Right atrium auricular region (tissue), 2 donors: Measurements from ENCODE around the gene MED27. TPM values are rescaled to one million over a fixed set of nuclear protein-coding genes. Genes with fewer than 3 reads are reported as not detected.
A peak's percentile ranks its signal among the peaks of the same experiment; 100 is the strongest.

Experiments used
- DNase-seq: peaks from one replicate; pipeline ENCODE4 v3.0.0-alpha.2; 2019; ENCODE audit warnings: low spot score
- H3K27ac ChIP-seq, 2 donors: fragments of 200-600 bp; sonication (generic); 1 replicate in 1 of 2; 2 replicates in 1 of 2; pipeline ENCODE4 v1.5.1; 2016 to 2019
- H3K27me3 ChIP-seq, 2 donors: fragments of 200-600 bp; sonication (generic); one replicate each; pipeline versions ENCODE4 v1.5.1 to v1.6.0; 2017 to 2019
- H3K36me3 ChIP-seq: fragments of 200-600 bp; sonication (generic); one replicate; pipeline ENCODE4 v1.5.1; 2016
- H3K4me1 ChIP-seq, 2 donors: fragments of 200-600 bp; sonication (generic); one replicate each; pipeline versions ENCODE4 v1.5.1 to v1.6.0; 2017 to 2019
- H3K4me3 ChIP-seq, 2 donors: fragments of 200-600 bp; sonication (generic); 1 replicate in 1 of 2; 2 replicates in 1 of 2; pipeline ENCODE4 v1.5.1; 2017 to 2019; ENCODE audit warnings: mild to moderate bottlenecking in 1 of 2, moderate library complexity in 1 of 2
- H3K9me3 ChIP-seq, 2 donors: fragments of 200-600 bp; sonication (generic); one replicate each; pipeline ENCODE4 v1.5.1; 2019
- total RNA-seq, 2 donors: library from RNA; depleted of rRNA; stranded (reverse); fragments of >200 nt; gene quantifications; one replicate each; pipeline ENCODE4 v1.1.0, GENCODE V29; 2016
- TF ChIP-seq, protein P1 (sequence below), 2 donors: fragments of 200-600 bp; sonication (generic); IDR thresholded peaks; one replicate each; pipeline ENCODE4 v1.5.1; 2019; ENCODE audit warnings: antibody characterized with exemption in 2 of 2

Gene MED27
- total RNA-seq, 2 donors from 2014 or later = 12.5 to 15.3 TPM

DNA sequence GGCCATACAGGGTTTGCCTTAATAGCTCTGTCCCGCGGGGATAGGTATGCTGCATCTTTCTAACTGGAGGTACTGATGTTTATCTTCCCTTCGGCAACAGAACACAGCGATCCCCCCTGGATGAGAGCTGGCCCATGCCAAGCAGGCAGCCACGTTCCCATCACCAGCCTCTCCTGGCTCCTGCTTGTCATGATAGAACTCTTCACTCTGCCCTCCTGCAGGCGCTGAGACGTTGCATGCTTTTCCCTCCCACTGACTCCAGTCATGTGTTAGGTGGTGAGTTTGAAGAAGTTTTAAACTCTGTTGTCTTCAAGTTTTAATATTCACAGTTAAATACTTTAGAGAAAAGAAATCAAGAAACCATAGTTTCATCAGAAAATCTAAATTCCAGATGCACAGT lies 60.0 kb downstream of the MED27 start:
- H3K36me3 ChIP-seq = no peaks in the 10 kb centered on the region

DNA sequence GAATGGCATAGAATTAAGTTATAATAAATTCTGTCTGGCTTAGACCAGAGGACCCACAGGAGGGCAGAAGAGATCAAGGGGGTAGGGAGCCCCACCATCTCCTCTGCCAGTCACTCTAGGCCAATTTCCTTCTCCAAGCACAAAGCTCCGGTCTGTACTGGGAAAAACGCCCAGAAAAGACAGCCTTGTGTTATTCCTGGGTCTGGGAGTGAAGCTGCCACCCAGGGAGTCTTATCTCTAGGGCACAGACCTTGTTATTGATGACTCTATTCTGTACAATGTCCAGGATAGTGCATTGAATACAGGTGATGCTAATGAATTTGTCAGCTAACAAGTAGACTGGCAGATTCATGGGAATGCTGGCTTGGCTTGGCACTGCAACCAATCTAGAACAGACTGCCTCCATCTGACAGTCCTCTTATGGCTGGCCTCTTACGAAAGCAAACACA lies 60.7 kb downstream of the MED27 start:
- peaks cover 0 to 22% of the 10 kb centered on the region in 2 donors for H3K4me1 ChIP-seq
- no peaks in the 10 kb centered on the region for H3K9me3 ChIP-seq
- no peaks in the 10 kb centered on the region for H3K27me3 ChIP-seq
- DNase-seq = no peak
- TF ChIP-seq, protein P1, sequence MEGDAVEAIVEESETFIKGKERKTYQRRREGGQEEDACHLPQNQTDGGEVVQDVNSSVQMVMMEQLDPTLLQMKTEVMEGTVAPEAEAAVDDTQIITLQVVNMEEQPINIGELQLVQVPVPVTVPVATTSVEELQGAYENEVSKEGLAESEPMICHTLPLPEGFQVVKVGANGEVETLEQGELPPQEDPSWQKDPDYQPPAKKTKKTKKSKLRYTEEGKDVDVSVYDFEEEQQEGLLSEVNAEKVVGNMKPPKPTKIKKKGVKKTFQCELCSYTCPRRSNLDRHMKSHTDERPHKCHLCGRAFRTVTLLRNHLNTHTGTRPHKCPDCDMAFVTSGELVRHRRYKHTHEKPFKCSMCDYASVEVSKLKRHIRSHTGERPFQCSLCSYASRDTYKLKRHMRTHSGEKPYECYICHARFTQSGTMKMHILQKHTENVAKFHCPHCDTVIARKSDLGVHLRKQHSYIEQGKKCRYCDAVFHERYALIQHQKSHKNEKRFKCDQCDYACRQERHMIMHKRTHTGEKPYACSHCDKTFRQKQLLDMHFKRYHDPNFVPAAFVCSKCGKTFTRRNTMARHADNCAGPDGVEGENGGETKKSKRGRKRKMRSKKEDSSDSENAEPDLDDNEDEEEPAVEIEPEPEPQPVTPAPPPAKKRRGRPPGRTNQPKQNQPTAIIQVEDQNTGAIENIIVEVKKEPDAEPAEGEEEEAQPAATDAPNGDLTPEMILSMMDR (IDR thresholded peaks at IDR 0.05) = no peak
- no peaks in the 10 kb centered on the region for H3K36me3 ChIP-seq
- no peak overlapping the region for H3K27ac ChIP-seq
- no peak overlapping the region for H3K4me3 ChIP-seq

More for the DNA sequence above, 60.0 kb downstream of the MED27 start:
- H3K27ac ChIP-seq = no peak overlapping the region
- TF ChIP-seq, protein P1 (IDR thresholded peaks at IDR 0.05) = no peak
- H3K4me1 ChIP-seq = peaks cover 0 to 21% of the 10 kb centered on the region in 2 donors
- no peaks in the 10 kb centered on the region for H3K27me3 ChIP-seq
- DNase-seq = no peak
- no peak overlapping the region for H3K4me3 ChIP-seq
- H3K9me3 ChIP-seq = no peaks in the 10 kb centered on the region

DNA sequence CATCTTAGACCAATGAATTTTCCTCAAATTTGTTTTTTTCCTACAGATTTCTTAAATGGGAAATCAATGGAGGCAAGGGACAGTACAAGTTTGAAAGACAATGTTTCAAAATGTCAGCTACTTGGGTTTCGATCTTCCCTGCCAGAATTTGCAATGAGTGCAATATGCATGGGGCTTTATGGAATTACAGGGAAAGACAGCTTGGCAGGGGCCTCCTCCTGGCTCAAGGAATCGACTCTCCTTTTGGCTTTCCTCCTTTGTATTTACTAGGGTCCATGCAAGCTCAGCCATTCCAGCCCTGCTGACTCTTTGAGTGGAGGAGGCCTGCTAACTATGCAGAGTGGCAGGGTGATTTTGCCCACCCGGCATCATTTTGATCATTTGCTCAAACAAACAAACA lies 63.2 kb downstream of the MED27 start:
- Histone ChIP-seq H3K4me3 (no peak overlapping the region), H3K27ac (no peak overlapping the region), H3K36me3 (no peaks in the 10 kb centered on the region), H3K9me3 (no peaks in the 10 kb centered on the region), H3K27me3 (no peaks in the 10 kb centered on the region), H3K4me1 (peaks cover 0 to 26% of the 10 kb centered on the region in 2 donors)
- DNase-seq = no peak
- TF ChIP-seq, protein P1 (IDR thresholded peaks at IDR 0.05) = no peak

DNA sequence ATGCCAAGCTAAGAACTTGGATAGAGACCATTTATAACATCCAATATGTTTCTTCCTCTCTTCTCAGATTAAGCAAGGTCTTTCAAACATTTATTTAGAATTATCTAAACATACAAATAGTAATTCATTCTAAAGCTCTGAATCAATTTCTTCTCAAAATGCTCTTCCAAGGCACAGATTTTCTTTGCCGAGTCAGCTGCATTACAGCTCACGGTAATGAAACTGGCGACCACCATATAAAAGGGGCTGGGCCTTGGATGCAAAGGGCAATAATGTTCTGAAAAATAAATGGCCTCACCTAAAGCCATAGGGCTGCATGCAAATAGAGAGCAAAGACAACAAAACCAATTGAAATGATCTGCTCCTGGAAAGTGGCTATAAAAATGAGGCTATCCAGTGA lies 63.8 kb downstream of the MED27 start:
- H3K4me1 ChIP-seq = peaks cover 0 to 25% of the 10 kb centered on the region in 2 donors
- no peaks in the 10 kb centered on the region for H3K27me3 ChIP-seq
- no peak overlapping the region for H3K4me3 ChIP-seq
- H3K9me3 ChIP-seq = no peaks in the 10 kb centered on the region
- TF ChIP-seq, protein P1 (IDR thresholded peaks at IDR 0.05) = no peak
- no peak for DNase-seq
- H3K27ac ChIP-seq = no peak overlapping the region
- no peaks in the 10 kb centered on the region for H3K36me3 ChIP-seq

DNA sequence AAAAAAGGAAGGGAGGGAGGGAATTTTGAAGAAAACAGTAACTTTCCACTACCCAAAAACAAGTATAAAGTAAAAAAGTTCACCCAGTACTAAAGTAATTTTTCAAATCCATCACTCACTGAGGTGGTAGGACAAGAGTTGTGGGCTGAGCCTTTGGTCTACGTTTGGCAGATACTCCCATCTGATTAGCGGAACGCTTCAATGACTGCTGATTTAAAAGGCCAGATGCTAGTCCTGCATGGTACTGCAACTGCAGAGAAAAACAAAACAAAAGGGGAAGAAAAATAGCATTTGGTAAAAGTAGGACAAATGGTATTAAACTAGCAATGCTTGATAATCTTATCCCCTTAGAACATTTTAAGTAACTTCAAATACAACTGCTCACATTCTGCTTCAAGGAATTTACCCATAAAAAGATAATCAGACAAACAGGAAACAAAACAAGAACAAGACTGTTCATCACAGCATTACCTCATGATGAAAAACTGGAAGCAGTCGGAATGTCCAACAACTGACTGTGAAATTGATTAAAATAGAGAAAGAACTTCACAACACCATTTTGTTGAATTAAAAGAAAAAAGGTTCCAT lies 65.4 kb downstream of the MED27 start:
- peak overlapping the region in 1 of 2 donors; percentile 56 for H3K27ac ChIP-seq
- H3K9me3 ChIP-seq = no peaks in the 10 kb centered on the region
- DNase-seq = no peak
- H3K4me3 ChIP-seq = no peak overlapping the region
- peaks cover 0 to 11% of the 10 kb centered on the region in 2 donors for H3K4me1 ChIP-seq
- TF ChIP-seq, protein P1 (IDR thresholded peaks at IDR 0.05) = no peak
- no peaks in the 10 kb centered on the region for H3K27me3 ChIP-seq
- H3K36me3 ChIP-seq = no peaks in the 10 kb centered on the region
